Measurements from ENCODE around the gene LHFPL2. TPM values are rescaled to one million over a fixed set of nuclear protein-coding genes. Genes with fewer than 3 reads are reported as not detected.
A peak's percentile ranks its signal among the peaks of the same experiment; 100 is the strongest.

The LHFPL2 gene
- total and polyA plus RNA-seq, 4 experiments from 2014 or later: 0.25 to 2.7 (median 1.6) TPM

DNA sequence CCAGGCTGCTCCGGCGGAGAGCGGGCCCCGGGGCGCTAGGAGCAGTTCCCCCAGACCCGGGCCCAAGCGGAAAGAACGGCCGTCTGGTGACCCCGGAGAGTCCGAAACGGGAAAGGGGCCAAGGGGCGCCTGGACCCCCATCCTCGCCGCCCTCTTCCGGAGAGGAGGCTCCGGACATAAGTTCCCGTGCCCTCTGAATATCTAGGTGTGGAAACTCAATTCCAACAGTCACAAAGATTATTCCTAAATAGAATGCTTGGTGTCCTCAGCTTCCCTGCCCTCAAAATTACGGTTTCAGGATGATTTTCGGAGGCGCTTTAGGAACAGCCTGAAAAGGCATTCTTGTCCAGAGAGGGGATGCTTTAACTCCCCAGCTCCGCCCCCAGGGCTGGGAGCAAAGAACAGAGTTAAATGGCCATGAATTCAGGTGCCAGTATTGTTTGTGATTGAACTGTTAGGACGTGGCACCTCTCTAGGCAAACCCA is 681 bp upstream of the LHFPL2 start:
- Mint-ChIP-seq H3K9me3 (peaks cover 0 to 5% (median 0%) of the 10 kb centered on the region in 8 donors), H3K27me3 (peaks cover 39 to 49% of the 10 kb centered on the region in 2 donors), H3K27ac (no peak overlapping the region), H3K4me3 (peak overlapping the region in 6 of 8 donors; percentile 17 to 86 (median 54)), H3K4me1 (peaks cover 8 to 18% (median 8%) of the 10 kb centered on the region in 4 donors), H3K36me3 (peaks cover 0 to 3% of the 10 kb centered on the region in 2 donors)
- H3K4me1 ChIP-seq (ENCODE audit: insufficient read depth, low read length): peaks cover 15% of the 10 kb centered on the region
- H3K27ac ChIP-seq (ENCODE audit: low read depth, low read length): no peak overlapping the region
- H3K4me3 ChIP-seq (ENCODE audit: low read length in 2 of 2): no peak overlapping the region
- H3K36me3 ChIP-seq (ENCODE audit: insufficient read depth, low read length): no peaks in the 10 kb centered on the region
- CTCF ChIA-PET (ENCODE audit: partially characterized antibody): no interaction called here
- intact Hi-C loops (cut with micrococcal nuclease): no loop called here
- peaks cover 28% of the 10 kb centered on the region for H3K27me3 ChIP-seq (ENCODE audit: insufficient read depth, low read length)
- no peaks in the 10 kb centered on the region for H3K9me3 ChIP-seq (ENCODE audit: control insufficient read depth in 1 of 2, low read length in 2 of 2)
- POLR2A ChIA-PET (ENCODE audit: partially characterized antibody): interaction anchor here (1.1 kb wide), 1 partner anchor 13 kb away, joined by 3 read pairs; no protein-coding TSS in a partner anchor
- no peak for DNase-seq

DNA sequence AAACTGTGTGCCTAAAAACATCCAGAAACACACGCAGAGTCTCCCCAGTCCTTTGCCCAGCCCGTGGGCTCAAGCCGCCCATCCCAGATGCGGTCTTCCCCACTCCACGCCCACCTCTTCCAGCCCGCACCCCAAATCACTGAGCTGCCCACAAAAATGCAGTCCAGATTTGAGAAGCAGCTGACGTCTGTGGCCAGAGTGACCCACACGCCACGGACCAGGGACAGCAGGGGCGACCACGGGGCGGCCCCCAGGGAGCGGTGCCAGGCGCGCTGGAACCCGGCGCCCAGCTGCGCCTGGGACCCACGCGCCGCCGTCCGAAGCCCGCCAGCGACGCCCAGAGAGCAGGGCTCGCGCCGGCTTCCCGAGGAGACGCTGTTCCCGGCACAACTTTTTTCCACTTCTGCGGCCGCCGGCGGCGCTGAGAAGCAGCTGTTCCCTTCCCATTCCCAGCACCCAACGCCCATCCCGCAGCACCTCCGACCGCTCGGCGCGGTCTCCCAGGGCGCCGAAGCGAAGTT is 674 bp downstream of the LHFPL2 start:
- peaks cover 8 to 18% (median 8%) of the 10 kb centered on the region in 4 donors for H3K4me1 Mint-ChIP-seq
- no peak overlapping the region for H3K4me3 ChIP-seq (ENCODE audit: low read length in 2 of 2)
- peaks cover 0 to 3% of the 10 kb centered on the region in 2 donors for H3K36me3 Mint-ChIP-seq
- POLR2A ChIA-PET (ENCODE audit: partially characterized antibody): no interaction called here
- peaks cover 42 to 46% of the 10 kb centered on the region in 2 donors for H3K27me3 Mint-ChIP-seq
- no peak overlapping the region for H3K27ac Mint-ChIP-seq
- H3K9me3 ChIP-seq (ENCODE audit: control insufficient read depth in 1 of 2, low read length in 2 of 2): no peaks in the 10 kb centered on the region
- peaks cover 28% of the 10 kb centered on the region for H3K27me3 ChIP-seq (ENCODE audit: insufficient read depth, low read length)
- no peaks in the 10 kb centered on the region for H3K36me3 ChIP-seq (ENCODE audit: insufficient read depth, low read length)
- peaks cover 15% of the 10 kb centered on the region for H3K4me1 ChIP-seq (ENCODE audit: insufficient read depth, low read length)
- CTCF ChIA-PET (ENCODE audit: partially characterized antibody): no interaction called here
- intact Hi-C loops (cut with micrococcal nuclease): no loop called here
- H3K27ac ChIP-seq (ENCODE audit: low read depth, low read length): no peak overlapping the region
- peaks cover 0 to 6% (median 0%) of the 10 kb centered on the region in 8 donors for H3K9me3 Mint-ChIP-seq
- no peak for DNase-seq
- peak overlapping the region; percentile 69 to 83 (median 78) for H3K4me3 Mint-ChIP-seq

DNA sequence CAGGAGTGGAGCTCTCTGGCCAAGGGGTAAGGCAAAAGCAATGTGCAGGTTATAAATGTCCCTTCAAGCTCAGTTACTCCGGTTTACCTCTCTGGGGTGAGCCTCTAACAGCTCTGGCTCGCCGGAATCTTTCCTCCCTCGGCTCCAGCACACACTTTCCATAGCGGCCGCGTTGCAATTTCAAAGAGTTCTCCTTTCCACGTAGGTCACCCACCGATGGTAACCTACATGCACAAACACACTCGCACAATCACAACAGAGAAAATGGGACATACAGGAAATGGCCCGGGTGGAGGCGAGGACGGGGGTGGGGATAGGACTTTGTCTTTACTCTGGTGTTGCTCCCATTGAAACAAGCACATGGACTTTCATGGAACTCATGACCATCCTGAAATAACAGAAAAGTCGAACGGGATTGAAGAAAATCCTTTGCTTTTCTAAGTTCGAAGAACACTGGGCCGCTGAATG is 1.2 kb downstream of the LHFPL2 start:
- CTCF ChIA-PET (ENCODE audit: partially characterized antibody): no interaction called here
- Histone ChIP-seq H3K27me3 (ENCODE audit: insufficient read depth, low read length) (peaks cover 28% of the 10 kb centered on the region), H3K9me3 (ENCODE audit: control insufficient read depth in 1 of 2, low read length in 2 of 2) (no peaks in the 10 kb centered on the region), H3K4me1 (ENCODE audit: insufficient read depth, low read length) (peaks cover 15% of the 10 kb centered on the region), H3K36me3 (ENCODE audit: insufficient read depth, low read length) (no peaks in the 10 kb centered on the region), H3K4me3 (ENCODE audit: low read length in 2 of 2) (no peak overlapping the region), H3K27ac (ENCODE audit: low read depth, low read length) (no peak overlapping the region)
- Mint-ChIP-seq H3K9me3 (peaks cover 0 to 6% (median 0%) of the 10 kb centered on the region in 8 donors), H3K27me3 (peaks cover 45 to 49% of the 10 kb centered on the region in 2 donors), H3K4me3 (peak overlapping the region; percentile 69 to 83 (median 78)), H3K4me1 (peaks cover 8 to 18% (median 8%) of the 10 kb centered on the region in 4 donors), H3K27ac (peak overlapping the region in 1 of 7 donors; percentile 7), H3K36me3 (peaks cover 0 to 3% of the 10 kb centered on the region in 2 donors)
- DNase-seq: no peak
- intact Hi-C loops (cut with micrococcal nuclease): no loop called here
- POLR2A ChIA-PET (ENCODE audit: partially characterized antibody): no interaction called here

DNA sequence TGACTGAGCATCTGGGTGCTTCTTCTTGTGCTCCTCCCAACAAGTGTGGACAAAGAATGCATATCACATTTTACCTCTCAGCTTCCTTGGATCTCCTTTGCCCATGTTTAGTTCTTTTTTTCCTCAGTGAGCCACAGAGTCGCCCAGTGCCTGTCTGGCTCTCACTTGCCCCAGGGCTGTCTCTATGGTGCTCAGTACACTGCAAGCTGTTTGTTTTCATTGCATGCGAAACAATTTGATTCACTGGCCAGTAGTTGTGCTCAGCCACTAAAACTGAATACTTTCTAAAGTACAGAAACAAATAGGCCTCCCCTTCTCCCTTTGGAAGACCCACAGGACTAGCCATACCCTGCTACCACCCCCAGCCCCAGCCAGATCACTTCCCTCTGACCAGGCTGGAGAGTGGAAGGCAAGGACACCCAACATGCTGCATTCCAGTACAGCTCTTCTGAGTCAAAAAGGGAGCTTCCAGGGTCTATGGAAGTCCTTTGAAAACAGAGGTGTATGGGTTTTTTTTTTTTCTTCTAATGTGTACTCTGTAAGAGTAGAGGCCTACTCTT is 3.8 kb downstream of the LHFPL2 start:
- Histone ChIP-seq H3K36me3 (ENCODE audit: insufficient read depth, low read length) (no peaks in the 10 kb centered on the region), H3K27ac (ENCODE audit: low read depth, low read length) (no peak overlapping the region), H3K27me3 (ENCODE audit: insufficient read depth, low read length) (peaks cover 28% of the 10 kb centered on the region), H3K4me3 (ENCODE audit: low read length in 2 of 2) (no peak overlapping the region), H3K4me1 (ENCODE audit: insufficient read depth, low read length) (peaks cover 15% of the 10 kb centered on the region), H3K9me3 (ENCODE audit: control insufficient read depth in 1 of 2, low read length in 2 of 2) (no peaks in the 10 kb centered on the region)
- Mint-ChIP-seq H3K4me3 (no peak overlapping the region), H3K27ac (no peak overlapping the region), H3K9me3 (peaks cover 0 to 3% (median 0%) of the 10 kb centered on the region in 8 donors), H3K36me3 (peaks cover 0 to 3% of the 10 kb centered on the region in 2 donors), H3K4me1 (peaks cover 7 to 15% (median 8%) of the 10 kb centered on the region in 4 donors), H3K27me3 (peaks cover 31 to 35% of the 10 kb centered on the region in 2 donors)
- no peak for DNase-seq
- ChIA-PET CTCF (ENCODE audit: partially characterized antibody) (no interaction called here), POLR2A (ENCODE audit: partially characterized antibody) (no interaction called here)
- intact Hi-C loops (cut with micrococcal nuclease): no loop called here

DNA sequence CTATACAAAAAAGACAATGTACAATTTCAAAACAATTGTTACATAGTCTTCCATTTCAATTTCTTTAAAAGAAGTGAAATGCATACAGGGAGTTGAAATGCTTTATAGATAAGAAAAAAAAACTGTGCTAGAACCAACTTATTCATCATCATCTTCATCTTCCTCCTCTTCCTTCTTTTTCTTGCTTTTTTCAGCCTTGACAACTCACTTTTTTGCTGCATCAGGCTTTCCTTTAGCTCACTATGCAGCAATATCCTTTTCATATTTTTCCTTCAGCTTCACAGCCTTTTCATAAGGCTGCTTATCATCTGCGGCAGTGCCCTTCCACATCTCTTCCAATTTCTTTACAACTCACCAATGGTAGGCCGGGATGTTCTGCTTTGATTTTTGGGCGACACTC is 4.4 kb downstream of the LHFPL2 start:
- Histone ChIP-seq H3K36me3 (ENCODE audit: insufficient read depth, low read length) (no peaks in the 10 kb centered on the region), H3K27ac (ENCODE audit: low read depth, low read length) (no peak overlapping the region), H3K4me3 (ENCODE audit: low read length in 2 of 2) (no peak overlapping the region), H3K4me1 (ENCODE audit: insufficient read depth, low read length) (peaks cover 15% of the 10 kb centered on the region), H3K9me3 (ENCODE audit: control insufficient read depth in 1 of 2, low read length in 2 of 2) (no peaks in the 10 kb centered on the region), H3K27me3 (ENCODE audit: insufficient read depth, low read length) (peaks cover 28% of the 10 kb centered on the region)
- H3K27ac Mint-ChIP-seq: no peak overlapping the region
- H3K36me3 Mint-ChIP-seq: no peaks in the 10 kb centered on the region
- peaks cover 30 to 32% of the 10 kb centered on the region in 2 donors for H3K27me3 Mint-ChIP-seq
- H3K4me1 Mint-ChIP-seq: peaks cover 7 to 13% (median 8%) of the 10 kb centered on the region in 4 donors
- H3K4me3 Mint-ChIP-seq: no peak overlapping the region
- intact Hi-C loops (cut with micrococcal nuclease): no loop called here
- DNase-seq: no peak
- CTCF ChIA-PET (ENCODE audit: partially characterized antibody): no interaction called here
- peaks cover 0 to 3% (median 0%) of the 10 kb centered on the region in 8 donors for H3K9me3 Mint-ChIP-seq
- POLR2A ChIA-PET (ENCODE audit: partially characterized antibody): no interaction called here

DNA sequence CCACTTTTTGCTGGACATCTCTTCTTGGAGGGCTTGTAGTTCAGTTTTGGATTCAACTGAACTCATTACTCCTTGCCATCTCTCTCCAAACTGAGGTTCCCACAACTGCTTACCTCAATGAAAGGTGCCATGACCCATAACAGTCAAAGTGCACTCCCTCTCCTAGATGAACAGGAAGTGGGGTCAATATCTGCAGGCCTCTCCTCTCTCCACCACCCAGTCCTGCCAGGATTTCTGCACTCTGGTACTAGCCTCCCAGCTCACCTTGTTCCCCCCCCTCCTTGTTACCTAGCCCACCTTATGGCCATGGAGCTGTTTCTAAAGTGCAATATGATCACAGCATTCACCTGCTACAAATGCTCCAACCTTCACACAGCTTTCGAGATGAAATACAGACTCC is 5.9 kb downstream of the LHFPL2 start:
- intact Hi-C loops (cut with micrococcal nuclease): no loop called here
- H3K36me3 ChIP-seq (ENCODE audit: insufficient read depth, low read length): no peaks in the 10 kb centered on the region
- peaks cover 31 to 32% of the 10 kb centered on the region in 2 donors for H3K27me3 Mint-ChIP-seq

DNA sequence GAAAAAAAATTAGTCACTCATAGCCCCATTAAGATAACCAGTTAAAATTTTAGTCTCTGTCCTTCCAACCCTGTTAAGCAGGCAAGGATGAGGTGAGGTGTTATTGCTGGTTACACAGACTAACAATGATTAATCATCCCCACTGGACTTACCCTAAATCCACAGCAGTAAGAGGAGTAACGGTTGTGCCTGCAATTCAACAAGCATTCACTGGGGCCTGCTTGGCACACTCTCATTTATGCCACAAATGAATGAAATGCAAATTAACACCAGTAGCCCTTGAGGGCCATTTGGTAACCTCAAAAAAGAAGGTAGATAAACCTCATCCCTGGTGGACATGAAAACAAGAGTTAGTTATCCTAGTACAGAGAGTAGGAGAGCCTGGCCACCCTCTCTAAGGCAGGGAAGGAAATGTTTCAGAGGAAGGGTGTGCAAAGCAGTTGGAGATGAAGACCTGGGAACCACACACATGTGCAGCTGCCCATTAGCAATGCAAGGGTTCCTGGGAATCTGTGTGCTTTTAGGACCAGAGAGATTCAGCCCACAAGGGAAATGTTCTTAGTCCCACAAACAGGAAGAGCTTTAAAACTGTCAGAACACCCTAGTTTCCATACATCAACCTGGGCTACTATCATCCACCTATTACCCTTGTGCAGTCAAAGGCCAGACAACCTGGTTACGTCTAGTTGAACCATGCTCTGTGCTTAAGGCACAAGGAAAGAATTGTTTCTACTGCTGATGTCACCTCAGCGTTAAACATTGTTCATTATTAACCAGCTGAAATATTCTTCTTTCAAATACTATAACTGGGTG is 7.7 kb downstream of the LHFPL2 start:
- peaks cover 18 to 27% of the 10 kb centered on the region in 2 donors for H3K27me3 Mint-ChIP-seq
- H3K9me3 ChIP-seq (ENCODE audit: control insufficient read depth in 1 of 2, low read length in 2 of 2): no peaks in the 10 kb centered on the region
- H3K27me3 ChIP-seq (ENCODE audit: insufficient read depth, low read length): peaks cover 9% of the 10 kb centered on the region
- H3K36me3 ChIP-seq (ENCODE audit: insufficient read depth, low read length): no peaks in the 10 kb centered on the region
- H3K4me1 Mint-ChIP-seq: no peaks in the 10 kb centered on the region
- no peak overlapping the region for H3K27ac Mint-ChIP-seq
- DNase-seq: no peak
- POLR2A ChIA-PET (ENCODE audit: partially characterized antibody): no interaction called here
- H3K4me3 ChIP-seq (ENCODE audit: low read length in 2 of 2): no peak overlapping the region
- intact Hi-C loops (cut with micrococcal nuclease): no loop called here
- H3K4me3 Mint-ChIP-seq: no peak overlapping the region
- peaks cover 0 to 3% (median 0%) of the 10 kb centered on the region in 8 donors for H3K9me3 Mint-ChIP-seq
- no peaks in the 10 kb centered on the region for H3K4me1 ChIP-seq (ENCODE audit: insufficient read depth, low read length)
- no peak overlapping the region for H3K27ac ChIP-seq (ENCODE audit: low read depth, low read length)
- no peaks in the 10 kb centered on the region for H3K36me3 Mint-ChIP-seq
- CTCF ChIA-PET (ENCODE audit: partially characterized antibody): no interaction called here

More for the DNA sequence above, 5.9 kb downstream of the LHFPL2 start:
- Histone ChIP-seq H3K4me1 (ENCODE audit: insufficient read depth, low read length) (peaks cover 11% of the 10 kb centered on the region), H3K27ac (ENCODE audit: low read depth, low read length) (no peak overlapping the region), H3K27me3 (ENCODE audit: insufficient read depth, low read length) (peaks cover 26% of the 10 kb centered on the region), H3K9me3 (ENCODE audit: control insufficient read depth in 1 of 2, low read length in 2 of 2) (no peaks in the 10 kb centered on the region), H3K4me3 (ENCODE audit: low read length in 2 of 2) (no peak overlapping the region)
- Mint-ChIP-seq H3K4me1 (peaks cover 7 to 12% (median 7%) of the 10 kb centered on the region in 4 donors), H3K4me3 (no peak overlapping the region), H3K9me3 (peaks cover 0 to 3% (median 0%) of the 10 kb centered on the region in 8 donors), H3K36me3 (no peaks in the 10 kb centered on the region), H3K27ac (no peak overlapping the region)
- DNase-seq: no peak
- CTCF ChIA-PET (ENCODE audit: partially characterized antibody): no interaction called here
- POLR2A ChIA-PET (ENCODE audit: partially characterized antibody): no interaction called here

Data from CD4-positive, alpha-beta memory T cell (primary cell).